SK-N-SH (cell line): ENCODE results near the gene TTC19.

Experiments used
- CTCF ChIP-seq: fragments of 200-600 bp; sonication (generic); IDR thresholded peaks from 2 replicates; pipeline ENCODE4 v1.6.1; 2017; ENCODE audit warnings: antibody characterized with exemption, mild to moderate bottlenecking, moderate library complexity
- EZH2phosphoT487 ChIP-seq: fragments of 200-600 bp; sonication (generic); IDR thresholded peaks from 2 replicates; pipeline ENCODE4 v1.6.1; 2017; ENCODE audit warnings: low read depth, mixed run types, mild to moderate bottlenecking, antibody characterized with exemption, moderate library complexity, borderline replicate concordance
- GABPA ChIP-seq: IDR thresholded peaks from 2 replicates; pipeline ENCODE4 v1.4.0; 2012; ENCODE audit warnings: low read depth, mild to moderate bottlenecking

GRCh38 chr17:15972497-15972951 is 27.1 kb upstream of the TTC19 start:
- no peak for TF ChIP-seq CTCF
- TF ChIP-seq GABPA = no peak
- TF ChIP-seq EZH2phosphoT487 = no peak
